SK-N-SH treated with all-trans-retinoic acid at 6 μM for 48 hours (cell line): ENCODE results near the gene ZNF845.
"Not testable (repeated sequence)": the region's sequence is repeated elsewhere in the genome, so short reads cannot be mapped to it uniquely, and the experiment has no call there.

Experiments used
- ATAC-seq: fragments of 200-7000 bp; cut with Tn5 transposase; 3 replicates; pipeline ENCODE4 v1.9.1; 2020; ENCODE audit warnings: mild to moderate bottlenecking, moderate library complexity
- ARNTL ChIP-seq: fragments of 450-650 bp; formaldehyde crosslinking; IDR thresholded peaks from 2 replicates; pipeline ENCODE4 v1.5.0; 2020; ENCODE audit warnings: low read depth, mild to moderate bottlenecking, moderate library complexity, borderline replicate concordance
- BACH2 ChIP-seq: fragments of 250-450 bp; sonication (Bioruptor Pico); IDR thresholded peaks from 2 replicates; pipeline ENCODE4 v1.9.0; 2021; ENCODE audit warnings: mild to moderate bottlenecking, borderline replicate concordance
- CSDC2 ChIP-seq: fragments of 250-450 bp; sonication (Bioruptor Pico); IDR thresholded peaks from 2 replicates; pipeline ENCODE4 v1.5.0; 2020; ENCODE audit warnings: mild to moderate bottlenecking, moderate library complexity
- GLIS3 ChIP-seq: fragments of 250-450 bp; sonication (Bioruptor Pico); IDR thresholded peaks from 2 replicates; pipeline ENCODE4 v1.5.0; 2020; ENCODE audit warnings: mild to moderate bottlenecking, moderate library complexity
- ISL1 ChIP-seq: fragments of 250-450 bp; sonication (Bioruptor Pico); IDR thresholded peaks from 2 replicates; pipeline ENCODE4 v2.1.2; 2022; ENCODE audit warnings: mild to moderate bottlenecking, moderate library complexity
- OSR1 ChIP-seq: fragments of 250-450 bp; sonication (Bioruptor Pico); IDR thresholded peaks from 2 replicates; pipeline ENCODE4 v1.8.0; 2022; ENCODE audit warnings: moderate library complexity, mild to moderate bottlenecking, inconsistent platforms
- PPARA ChIP-seq: fragments of 250-450 bp; sonication (Bioruptor Pico); IDR thresholded peaks from 2 replicates; pipeline ENCODE4 v1.5.0; 2020; ENCODE audit warnings: mild to moderate bottlenecking, borderline replicate concordance
- RARB ChIP-seq: fragments of 250-450 bp; sonication (Bioruptor Pico); IDR thresholded peaks from 2 replicates; pipeline ENCODE4 v1.8.0; 2021; ENCODE audit warnings: mild to moderate bottlenecking, moderate library complexity
- TOX ChIP-seq: fragments of 250-450 bp; sonication (Bioruptor Pico); IDR thresholded peaks from 2 replicates; pipeline ENCODE4 v1.8.0; 2021; ENCODE audit warnings: mild to moderate bottlenecking, moderate library complexity, borderline replicate concordance
- ZC3H10 ChIP-seq: fragments of 250-450 bp; sonication (Bioruptor Pico); IDR thresholded peaks from 2 replicates; pipeline ENCODE4 v1.5.1; 2021; ENCODE audit warnings: mild to moderate bottlenecking, moderate library complexity
- ZFP3 ChIP-seq: fragments of 250-450 bp; sonication (Bioruptor Pico); IDR thresholded peaks from 2 replicates; pipeline ENCODE4 v1.5.0; 2020; ENCODE audit warnings: mild to moderate bottlenecking, moderate library complexity
- ZFP30 ChIP-seq: fragments of 450-650 bp; formaldehyde crosslinking; IDR thresholded peaks from 2 replicates; pipeline ENCODE4 v1.5.0; 2022; ENCODE audit warnings: mild to moderate bottlenecking, moderate library complexity
- ZNF565 ChIP-seq: fragments of 450-650 bp; formaldehyde crosslinking; conservative IDR thresholded peaks from 2 replicates; pipeline ENCODE4 v1.5.0; 2020; ENCODE audit warnings: low read depth, mild to moderate bottlenecking, moderate library complexity
- ZNF70 ChIP-seq: fragments of 450-650 bp; formaldehyde crosslinking; IDR thresholded peaks from 2 replicates; pipeline ENCODE4 v1.5.0; 2020; ENCODE audit warnings: mild to moderate bottlenecking, moderate library complexity
- ZNF8 ChIP-seq: fragments of 450-650 bp; formaldehyde crosslinking; IDR thresholded peaks from 2 replicates; pipeline ENCODE4 v1.5.0; 2020; ENCODE audit warnings: mild to moderate bottlenecking, moderate library complexity
- TF ChIP-seq, protein P1 (sequence below): fragments of 250-450 bp; sonication (Bioruptor Pico); IDR thresholded peaks from 2 replicates; pipeline ENCODE4 v1.5.1; 2021; ENCODE audit warnings: mild to moderate bottlenecking, moderate library complexity
- TF ChIP-seq, protein P2 (sequence below): fragments of 250-450 bp; sonication (Bioruptor Pico); IDR thresholded peaks from 2 replicates; pipeline ENCODE4 v1.5.0; 2020; ENCODE audit warnings: mild to moderate bottlenecking, moderate library complexity
- TF ChIP-seq, protein P3 (sequence below): fragments of 250-450 bp; sonication (Bioruptor Pico); IDR thresholded peaks from 2 replicates; pipeline ENCODE4 v1.8.0; 2020; ENCODE audit warnings: mild to moderate bottlenecking, moderate library complexity, borderline replicate concordance
- TF ChIP-seq, protein P4 (sequence below): fragments of 250-450 bp; sonication (Bioruptor Pico); IDR thresholded peaks from 2 replicates; pipeline ENCODE4 v1.5.1; 2020; ENCODE audit warnings: low read depth, mild to moderate bottlenecking, moderate library complexity

ZNF845 gene

DNA sequence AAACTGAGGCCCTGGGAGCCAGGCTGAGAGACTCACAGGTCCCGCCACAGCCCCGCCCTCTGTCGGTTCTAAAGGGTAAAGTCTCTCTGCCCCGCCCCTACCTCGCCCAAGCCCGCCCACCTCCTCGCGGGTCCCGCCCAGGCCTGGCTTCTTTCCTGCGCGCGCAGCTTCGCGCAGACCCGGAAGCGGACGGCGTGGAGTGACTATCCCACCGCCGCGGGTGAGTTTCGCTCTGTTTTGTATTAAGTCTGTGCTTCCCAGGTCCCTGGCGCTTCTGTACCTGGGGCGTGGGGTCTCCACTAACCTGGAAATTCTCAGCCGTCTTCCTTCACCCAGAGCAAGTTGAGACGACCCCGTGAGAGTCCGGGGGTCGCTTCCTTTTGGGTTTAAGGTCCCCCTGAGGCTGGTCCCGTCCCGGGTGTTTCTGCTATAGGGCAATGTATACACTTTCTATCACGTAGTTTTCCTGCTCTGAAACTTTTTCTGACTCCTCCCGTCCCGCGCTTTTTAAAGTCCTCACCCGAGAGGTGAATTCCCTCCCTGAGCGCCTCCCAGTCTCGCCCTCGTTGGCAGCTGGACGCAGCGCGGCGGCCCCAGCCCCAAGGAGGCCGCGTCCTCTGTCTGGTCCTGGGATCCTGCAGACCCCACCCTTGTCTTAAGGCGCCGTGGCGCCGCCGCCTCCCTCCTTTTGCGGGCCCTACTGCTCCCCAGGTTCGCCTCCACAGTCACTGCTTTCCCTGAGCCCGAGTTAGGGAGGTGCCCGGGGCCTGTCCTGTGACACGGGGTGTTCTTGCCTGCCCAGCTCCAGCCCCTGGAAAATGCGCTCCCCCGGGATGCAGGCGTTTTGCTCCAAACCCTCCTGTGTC is 61.7 kb downstream of the ZNF845 start, which contains the start of gene ZNF765:
ZNF765 (plus strand) TSS at position 176 of the 866 bp plus-strand sequence. CDS start 2,867 bp downstream, outside the sequence.
- peak; percentile 97 for ATAC-seq
- TF ChIP-seq, protein P1, sequence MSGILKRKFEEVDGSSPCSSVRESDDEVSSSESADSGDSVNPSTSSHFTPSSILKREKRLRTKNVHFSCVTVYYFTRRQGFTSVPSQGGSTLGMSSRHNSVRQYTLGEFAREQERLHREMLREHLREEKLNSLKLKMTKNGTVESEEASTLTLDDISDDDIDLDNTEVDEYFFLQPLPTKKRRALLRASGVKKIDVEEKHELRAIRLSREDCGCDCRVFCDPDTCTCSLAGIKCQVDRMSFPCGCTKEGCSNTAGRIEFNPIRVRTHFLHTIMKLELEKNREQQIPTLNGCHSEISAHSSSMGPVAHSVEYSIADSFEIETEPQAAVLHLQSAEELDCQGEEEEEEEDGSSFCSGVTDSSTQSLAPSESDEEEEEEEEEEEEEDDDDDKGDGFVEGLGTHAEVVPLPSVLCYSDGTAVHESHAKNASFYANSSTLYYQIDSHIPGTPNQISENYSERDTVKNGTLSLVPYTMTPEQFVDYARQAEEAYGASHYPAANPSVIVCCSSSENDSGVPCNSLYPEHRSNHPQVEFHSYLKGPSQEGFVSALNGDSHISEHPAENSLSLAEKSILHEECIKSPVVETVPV (CRISPR knock-in tag): no peak
- TF ChIP-seq ZFP3: no peak
- TF ChIP-seq CSDC2 (CRISPR knock-in tag): no peak
- no peak for TF ChIP-seq ZFP30
- no peak for TF ChIP-seq GLIS3 (CRISPR knock-in tag)
- TF ChIP-seq, protein P2, sequence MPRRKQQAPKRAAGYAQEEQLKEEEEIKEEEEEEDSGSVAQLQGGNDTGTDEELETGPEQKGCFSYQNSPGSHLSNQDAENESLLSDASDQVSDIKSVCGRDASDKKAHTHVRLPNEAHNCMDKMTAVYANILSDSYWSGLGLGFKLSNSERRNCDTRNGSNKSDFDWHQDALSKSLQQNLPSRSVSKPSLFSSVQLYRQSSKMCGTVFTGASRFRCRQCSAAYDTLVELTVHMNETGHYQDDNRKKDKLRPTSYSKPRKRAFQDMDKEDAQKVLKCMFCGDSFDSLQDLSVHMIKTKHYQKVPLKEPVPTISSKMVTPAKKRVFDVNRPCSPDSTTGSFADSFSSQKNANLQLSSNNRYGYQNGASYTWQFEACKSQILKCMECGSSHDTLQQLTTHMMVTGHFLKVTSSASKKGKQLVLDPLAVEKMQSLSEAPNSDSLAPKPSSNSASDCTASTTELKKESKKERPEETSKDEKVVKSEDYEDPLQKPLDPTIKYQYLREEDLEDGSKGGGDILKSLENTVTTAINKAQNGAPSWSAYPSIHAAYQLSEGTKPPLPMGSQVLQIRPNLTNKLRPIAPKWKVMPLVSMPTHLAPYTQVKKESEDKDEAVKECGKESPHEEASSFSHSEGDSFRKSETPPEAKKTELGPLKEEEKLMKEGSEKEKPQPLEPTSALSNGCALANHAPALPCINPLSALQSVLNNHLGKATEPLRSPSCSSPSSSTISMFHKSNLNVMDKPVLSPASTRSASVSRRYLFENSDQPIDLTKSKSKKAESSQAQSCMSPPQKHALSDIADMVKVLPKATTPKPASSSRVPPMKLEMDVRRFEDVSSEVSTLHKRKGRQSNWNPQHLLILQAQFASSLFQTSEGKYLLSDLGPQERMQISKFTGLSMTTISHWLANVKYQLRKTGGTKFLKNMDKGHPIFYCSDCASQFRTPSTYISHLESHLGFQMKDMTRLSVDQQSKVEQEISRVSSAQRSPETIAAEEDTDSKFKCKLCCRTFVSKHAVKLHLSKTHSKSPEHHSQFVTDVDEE (CRISPR knock-in tag): no peak
- no peak for TF ChIP-seq BACH2 (CRISPR knock-in tag)
- TF ChIP-seq OSR1: no peak
- TF ChIP-seq TOX (CRISPR knock-in tag): no peak
- no peak for TF ChIP-seq ZNF70
- TF ChIP-seq, protein P3, sequence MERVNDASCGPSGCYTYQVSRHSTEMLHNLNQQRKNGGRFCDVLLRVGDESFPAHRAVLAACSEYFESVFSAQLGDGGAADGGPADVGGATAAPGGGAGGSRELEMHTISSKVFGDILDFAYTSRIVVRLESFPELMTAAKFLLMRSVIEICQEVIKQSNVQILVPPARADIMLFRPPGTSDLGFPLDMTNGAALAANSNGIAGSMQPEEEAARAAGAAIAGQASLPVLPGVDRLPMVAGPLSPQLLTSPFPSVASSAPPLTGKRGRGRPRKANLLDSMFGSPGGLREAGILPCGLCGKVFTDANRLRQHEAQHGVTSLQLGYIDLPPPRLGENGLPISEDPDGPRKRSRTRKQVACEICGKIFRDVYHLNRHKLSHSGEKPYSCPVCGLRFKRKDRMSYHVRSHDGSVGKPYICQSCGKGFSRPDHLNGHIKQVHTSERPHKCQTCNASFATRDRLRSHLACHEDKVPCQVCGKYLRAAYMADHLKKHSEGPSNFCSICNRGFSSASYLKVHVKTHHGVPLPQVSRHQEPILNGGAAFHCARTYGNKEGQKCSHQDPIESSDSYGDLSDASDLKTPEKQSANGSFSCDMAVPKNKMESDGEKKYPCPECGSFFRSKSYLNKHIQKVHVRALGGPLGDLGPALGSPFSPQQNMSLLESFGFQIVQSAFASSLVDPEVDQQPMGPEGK (CRISPR knock-in tag): no peak
- TF ChIP-seq, protein P4, sequence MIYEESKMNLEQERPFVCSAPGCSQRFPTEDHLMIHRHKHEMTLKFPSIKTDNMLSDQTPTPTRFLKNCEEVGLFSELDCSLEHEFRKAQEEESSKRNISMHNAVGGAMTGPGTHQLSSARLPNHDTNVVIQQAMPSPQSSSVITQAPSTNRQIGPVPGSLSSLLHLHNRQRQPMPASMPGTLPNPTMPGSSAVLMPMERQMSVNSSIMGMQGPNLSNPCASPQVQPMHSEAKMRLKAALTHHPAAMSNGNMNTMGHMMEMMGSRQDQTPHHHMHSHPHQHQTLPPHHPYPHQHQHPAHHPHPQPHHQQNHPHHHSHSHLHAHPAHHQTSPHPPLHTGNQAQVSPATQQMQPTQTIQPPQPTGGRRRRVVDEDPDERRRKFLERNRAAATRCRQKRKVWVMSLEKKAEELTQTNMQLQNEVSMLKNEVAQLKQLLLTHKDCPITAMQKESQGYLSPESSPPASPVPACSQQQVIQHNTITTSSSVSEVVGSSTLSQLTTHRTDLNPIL (CRISPR knock-in tag): no peak

DNA sequence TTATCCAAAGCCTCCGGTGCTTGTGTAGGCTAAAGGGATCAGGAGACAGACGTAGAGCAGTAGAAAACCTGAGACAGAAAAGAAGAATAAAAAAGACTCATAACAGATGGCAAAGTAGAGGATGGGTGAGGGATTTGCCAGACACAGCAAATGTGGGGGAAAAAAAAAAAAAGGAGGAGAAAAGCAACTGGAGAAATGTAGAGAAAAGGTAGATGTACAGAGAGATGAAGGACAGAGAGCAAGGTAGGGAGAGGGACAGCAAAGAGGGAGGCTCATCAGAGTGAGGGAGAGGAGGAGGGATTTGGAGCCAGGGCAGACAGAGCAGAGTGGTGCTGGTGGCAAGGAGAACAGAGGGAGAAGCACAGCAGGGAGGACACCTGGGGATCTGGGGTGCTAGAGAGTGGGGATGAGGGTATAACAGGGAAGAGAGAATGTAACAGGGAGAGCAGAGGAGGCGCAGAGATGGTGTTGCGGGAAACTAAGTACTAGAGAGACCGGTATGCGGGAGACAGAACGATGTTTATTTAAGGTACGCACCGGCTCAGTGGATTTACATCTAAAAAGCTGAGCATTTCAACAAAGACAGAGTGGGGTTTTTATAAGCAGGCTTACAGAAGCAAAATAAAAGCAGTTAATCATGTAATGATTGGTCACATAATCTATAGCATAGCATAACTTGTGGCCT is 62.4 kb downstream of the ZNF845 start:
- peak; percentile 13; the same call in 1 of the 3 replicates for ATAC-seq

DNA sequence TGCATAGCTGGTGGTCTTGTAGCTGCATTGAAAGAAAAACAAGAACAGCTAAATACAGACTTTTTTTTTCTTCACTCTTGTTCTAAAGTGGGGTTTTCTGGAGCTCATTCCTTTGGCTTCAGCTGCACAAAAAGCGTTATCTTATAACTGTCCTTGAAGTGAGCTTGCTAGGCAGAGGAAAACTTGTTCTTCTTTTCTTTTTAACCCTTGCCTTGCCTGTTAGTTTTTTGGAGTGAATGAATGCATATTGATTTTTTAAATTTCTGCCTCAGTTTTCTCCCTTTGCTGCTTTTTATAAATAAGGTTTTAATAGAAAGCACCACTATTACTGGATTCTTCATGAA is 62.9 kb downstream of the ZNF845 start:
- no peak for TF ChIP-seq PPARA (CRISPR knock-in tag)
- TF ChIP-seq ARNTL (CRISPR knock-in tag): no peak
- TF ChIP-seq ZC3H10 (CRISPR knock-in tag): no peak
- no peak for TF ChIP-seq BACH2 (CRISPR knock-in tag)
- TF ChIP-seq ISL1 (CRISPR knock-in tag): no peak
- TF ChIP-seq RARB (CRISPR knock-in tag): no peak
- TF ChIP-seq ZNF8 (CRISPR knock-in tag): no peak
- no peak for TF ChIP-seq OSR1
- TF ChIP-seq ZNF565 (CRISPR knock-in tag): no peak
- no peak for TF ChIP-seq ZFP3
- no peak for TF ChIP-seq ZNF70
- no peak for ATAC-seq

DNA sequence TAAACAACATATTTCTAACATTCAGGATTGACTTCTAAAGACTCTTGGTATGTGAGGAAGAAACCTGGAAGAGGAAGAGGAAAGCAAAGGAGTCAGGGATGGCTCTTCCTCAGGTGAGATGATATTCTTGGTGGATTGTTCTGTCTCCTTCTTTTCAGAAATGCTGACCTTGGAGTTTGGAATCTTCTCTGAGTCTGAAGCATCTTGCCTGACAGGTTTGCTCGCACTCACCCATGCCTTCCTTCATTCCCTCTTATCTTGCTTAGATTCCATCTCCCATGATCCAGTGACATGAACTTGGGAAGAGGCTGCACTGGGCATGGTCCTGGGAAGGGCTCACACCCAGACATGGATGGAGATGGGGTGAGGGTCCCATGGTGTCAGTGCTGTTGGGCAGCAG is 64.4 kb downstream of the ZNF845 start:
- not testable (repeated sequence) for ATAC-seq
